GM12891 (cell line): Measurements from ENCODE around the gene PRSS57.

Experiments
- PAX5 ChIP-seq: IDR thresholded peaks from 2 replicates; pipeline ENCODE4 v1.6.1; 2011; ENCODE audit warnings: low read length, moderate library complexity, mild to moderate bottlenecking; ENCODE audit not compliant: insufficient read depth, severe bottlenecking
- POLR2A ChIP-seq: IDR thresholded peaks from 2 replicates; pipeline ENCODE4 v1.6.1; 2011; ENCODE audit warnings: low read depth, low read length, control low read depth
- POLR2AphosphoS5 ChIP-seq: IDR thresholded peaks from 2 replicates; pipeline ENCODE4 v1.6.1; 2011; ENCODE audit warnings: low read depth, low read length, control low read depth
- POU2F2 ChIP-seq: IDR thresholded peaks from 2 replicates; pipeline ENCODE4 v1.6.1; 2011; ENCODE audit warnings: low read depth, mild to moderate bottlenecking, control low read depth, low read length, moderate library complexity
- TAF1 ChIP-seq: IDR thresholded peaks from 2 replicates; pipeline ENCODE4 v1.6.1; 2011; ENCODE audit warnings: low read depth, low read length, control low read depth

DNA sequence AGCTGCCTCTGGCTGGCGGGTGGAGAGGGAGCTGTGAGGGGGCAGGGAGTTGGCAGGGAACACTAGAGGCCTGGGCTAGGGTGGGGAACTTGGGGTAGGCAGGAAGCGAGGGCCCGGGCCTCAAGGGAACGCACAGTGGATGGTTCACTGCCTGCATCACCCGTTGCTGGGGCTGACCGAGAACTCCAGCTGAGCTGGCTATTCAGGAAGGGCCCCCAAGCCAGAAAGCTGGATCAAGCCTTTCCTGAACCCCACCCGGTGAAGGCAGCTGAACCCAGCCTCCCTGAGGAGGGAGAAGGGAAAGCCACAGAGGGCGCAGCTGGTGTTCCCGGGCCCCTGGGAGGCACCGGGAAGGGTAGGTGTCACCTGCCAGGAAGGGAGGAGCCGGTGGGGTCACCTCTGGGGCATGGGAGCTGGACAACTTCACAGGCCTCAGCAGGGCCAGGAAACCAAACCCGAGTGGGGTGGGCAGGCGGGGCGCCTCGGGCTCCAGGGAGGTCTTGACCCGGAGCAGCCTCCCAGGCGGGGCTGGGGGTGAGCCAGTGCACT is 27.4 kb upstream of the PRSS57 start:
- TF ChIP-seq POLR2A (no peak), POLR2AphosphoS5 (no peak), TAF1 (no peak), POU2F2 (no peak), PAX5 (no peak)
